Pons (tissue), 1 donor: ENCODE results near the gene GRK4.

ENCODE experiments used
- DNase-seq: peaks from one replicate; pipeline ENCODE4 v3.0.0-alpha.2; 2016; ENCODE audit warnings: low spot score

Gene GRK4

DNA sequence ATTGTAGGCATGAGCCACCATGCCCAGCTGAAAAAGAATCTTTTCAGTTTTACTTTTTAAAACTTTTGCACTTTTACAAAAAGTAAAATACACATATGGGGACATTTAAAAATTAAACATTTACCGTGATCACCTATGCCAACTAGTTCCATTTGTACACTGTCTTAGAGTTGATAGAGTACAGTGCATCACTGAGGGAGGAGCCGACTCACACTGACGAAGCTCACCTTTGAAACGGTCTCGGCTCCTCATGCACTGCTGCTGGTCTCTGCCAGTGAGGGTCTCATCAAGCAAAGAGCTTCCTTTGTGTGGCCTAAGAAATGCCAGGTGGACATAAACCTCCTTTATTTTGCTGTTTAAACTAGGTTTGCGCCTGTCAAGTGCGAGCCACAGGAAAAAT is 50.0 kb downstream of the GRK4 start:
- no peak for DNase-seq

DNA sequence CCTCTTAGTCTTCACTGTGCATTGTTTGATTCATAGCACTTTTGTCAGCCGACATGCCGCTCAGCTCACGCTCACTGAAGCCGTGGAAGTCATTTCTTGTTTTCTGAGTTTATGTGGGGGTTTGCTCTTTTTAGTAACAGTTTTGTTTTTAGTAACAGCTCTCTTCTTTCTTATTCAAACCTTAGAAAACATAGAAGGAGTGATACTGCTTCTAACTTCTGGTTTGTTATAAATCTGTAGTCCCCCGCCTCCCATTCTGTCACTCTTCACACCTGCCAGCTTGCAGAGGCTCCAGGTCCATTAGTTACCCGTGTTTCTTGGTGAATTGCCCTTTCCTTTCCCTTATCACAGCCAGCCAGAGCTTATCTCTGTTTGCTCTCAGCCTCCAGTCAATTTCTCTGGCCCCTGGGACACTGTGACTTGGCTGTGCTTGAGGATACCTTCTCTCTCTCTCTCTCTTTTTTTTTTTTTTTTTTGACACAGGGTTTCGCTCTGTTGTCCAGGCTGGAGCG is 50.5 kb downstream of the GRK4 start:
- no peak for DNase-seq

DNA sequence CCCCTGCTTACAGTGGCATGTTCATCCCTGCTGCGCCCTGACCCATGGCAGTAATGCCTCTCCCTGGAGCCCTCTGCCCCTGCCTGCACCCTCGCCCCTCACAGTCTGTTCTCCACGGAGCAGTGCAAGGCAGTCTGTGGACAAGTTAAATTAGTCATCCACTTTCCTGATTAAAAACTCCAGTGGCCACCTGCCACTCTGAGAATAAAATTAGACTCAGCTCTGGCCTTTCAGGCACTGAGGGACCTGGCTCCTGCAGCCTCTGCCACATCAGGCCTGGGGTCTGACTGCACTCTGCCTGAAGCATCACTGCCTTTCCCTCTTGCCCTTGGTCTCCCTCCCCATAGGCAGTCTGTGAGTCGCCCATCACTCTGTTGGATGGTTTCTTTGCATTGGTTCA is 53.6 kb downstream of the GRK4 start:
- DNase-seq: no peak

DNA sequence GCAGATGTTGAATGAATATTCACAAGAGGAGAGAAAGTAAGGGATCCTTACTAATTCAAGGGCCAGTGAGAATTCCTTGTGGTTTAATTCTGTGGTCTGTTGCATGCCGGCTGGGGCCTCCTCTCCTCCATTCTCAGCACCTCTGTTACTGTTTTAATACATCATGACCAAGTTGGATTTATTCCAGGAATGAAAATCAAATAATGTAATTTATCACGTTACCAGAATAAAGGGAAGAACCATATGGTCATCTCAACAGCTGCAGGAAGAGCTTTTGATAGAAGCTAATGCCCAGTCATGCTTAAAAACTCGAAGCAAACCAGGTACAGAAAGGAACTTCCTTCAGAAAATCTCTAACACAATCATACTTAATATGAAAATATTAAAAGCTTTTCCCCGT is 54.1 kb downstream of the GRK4 start:
- no peak for DNase-seq

DNA sequence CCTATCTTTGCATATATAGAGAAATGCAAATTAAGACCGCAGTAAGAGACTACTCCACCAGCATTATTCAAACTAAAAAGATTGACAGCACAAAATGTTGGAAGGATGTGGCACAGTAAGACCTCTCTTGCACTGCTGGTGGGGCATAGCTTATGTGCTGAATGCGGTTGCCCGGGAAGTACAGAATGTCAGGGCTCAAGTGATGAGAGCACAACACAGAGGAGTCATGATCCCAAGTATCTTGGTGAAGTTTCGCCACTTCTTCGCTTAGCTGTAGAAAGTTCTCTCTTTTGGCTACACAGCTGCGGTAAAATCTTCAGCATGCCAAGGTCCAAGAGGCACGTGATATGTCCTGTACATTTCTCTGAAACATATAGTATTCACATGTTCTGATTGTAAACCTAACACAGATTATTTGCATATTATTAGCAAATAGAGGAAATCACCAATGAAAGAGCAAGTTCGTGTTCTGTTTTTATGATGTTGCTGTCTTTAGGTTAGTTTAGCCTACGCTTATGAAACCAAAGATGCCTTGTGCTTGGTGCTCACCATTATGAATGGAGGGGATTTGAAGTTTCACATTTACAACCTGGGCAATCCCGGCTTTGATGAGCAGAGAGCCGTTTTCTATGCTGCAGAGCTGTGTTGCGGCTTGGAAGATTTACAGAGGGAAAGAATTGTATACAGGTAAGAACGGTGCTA is 55.9 kb downstream of the GRK4 start:
- no peak for DNase-seq

DNA sequence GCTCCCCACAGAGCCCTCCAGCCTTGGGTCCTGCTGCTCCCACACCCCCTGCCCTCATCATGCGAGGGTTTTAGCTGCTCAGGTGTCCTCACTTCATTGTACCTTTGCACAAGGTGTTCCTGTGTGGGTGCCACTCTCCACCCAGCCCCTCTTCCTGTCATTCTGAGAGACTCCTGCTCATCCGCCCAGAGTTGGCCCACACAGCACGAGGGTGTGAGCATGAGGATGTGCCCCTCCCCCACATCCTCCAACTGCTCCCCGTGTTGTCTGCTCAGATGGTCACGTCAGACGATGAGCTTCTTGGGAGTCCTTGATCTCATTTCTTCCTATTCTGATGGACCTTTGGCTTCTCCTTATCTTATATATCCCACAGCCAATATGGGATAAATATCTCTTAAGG is 57.8 kb downstream of the GRK4 start:
- DNase-seq: no peak

DNA sequence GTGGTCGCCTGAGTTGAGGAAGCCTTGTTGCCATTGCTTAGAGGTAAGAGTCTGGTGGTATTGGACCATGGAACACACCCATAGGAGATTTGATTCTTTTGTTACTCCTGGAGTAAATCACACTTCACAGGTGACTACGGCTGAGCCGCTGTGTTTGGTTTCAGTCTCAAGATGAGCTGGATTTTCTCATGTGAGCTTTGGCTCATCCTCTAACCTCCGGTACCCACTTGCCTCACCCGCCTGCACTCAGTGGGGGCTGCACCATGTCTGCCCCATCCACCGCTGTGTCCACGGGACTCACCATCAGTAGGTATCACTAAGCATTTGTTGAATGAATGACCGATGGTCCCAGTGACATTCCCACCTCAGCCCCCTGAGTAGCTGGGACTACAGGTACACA is 58.3 kb downstream of the GRK4 start:
- DNase-seq: no peak

DNA sequence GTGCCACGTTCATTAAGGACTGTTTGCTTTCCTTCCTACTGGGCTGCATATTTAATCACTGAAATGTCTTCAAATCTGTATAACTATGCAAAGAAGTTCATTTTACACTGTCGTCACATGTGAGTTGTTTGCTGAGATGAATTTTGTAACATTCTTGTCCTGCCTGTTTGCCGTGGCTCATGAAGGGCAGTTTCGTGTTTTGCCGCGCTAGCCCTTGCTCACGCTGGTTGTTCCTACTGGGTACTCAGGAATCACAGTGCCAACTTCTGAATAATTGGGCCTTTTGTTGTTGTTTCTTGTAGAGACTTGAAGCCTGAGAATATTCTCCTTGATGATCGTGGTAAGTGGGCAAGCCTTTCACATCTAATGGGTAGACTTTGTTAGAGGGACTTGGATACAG is 58.7 kb downstream of the GRK4 start:
- DNase-seq: no peak

DNA sequence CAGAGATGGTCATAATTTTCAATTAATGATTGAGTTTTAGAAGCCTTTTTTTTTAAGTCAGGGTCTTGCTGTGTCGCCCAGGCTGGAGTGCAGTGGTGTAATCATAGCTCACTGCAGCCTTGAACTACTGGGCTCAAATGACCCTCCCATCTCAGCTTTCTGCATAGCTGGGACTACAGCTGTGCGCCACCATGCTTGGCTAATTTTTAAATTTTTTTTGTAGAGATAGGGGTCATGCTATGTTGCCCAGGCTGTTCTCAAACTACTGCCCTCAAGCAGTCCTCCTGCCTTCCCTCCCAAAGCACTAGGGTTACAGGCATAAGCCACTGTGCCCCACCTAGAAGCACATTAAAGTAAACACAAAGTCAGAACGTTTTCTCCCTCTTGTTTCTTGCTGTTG is 59.3 kb downstream of the GRK4 start:
- DNase-seq: no peak

DNA sequence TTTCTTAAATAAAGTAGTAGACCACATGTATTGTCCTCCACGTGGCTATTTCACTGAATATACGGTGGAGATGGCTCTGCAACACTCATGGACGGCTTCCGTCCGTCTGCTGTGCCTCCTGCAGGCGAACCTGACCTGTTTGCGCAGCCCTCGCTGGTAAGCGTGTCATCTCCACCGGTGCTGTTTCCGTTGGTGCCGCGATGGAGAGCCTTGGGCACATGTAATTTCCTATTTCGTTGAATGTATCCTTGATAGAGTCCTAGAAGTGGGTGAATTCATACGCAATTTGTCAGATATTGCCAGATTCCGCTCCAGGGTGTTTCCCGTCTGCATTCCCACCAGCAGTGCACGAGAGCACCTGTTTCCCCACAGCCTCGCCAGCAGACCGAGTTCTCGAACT is 62.5 kb downstream of the GRK4 start:
- DNase-seq: no peak

DNA sequence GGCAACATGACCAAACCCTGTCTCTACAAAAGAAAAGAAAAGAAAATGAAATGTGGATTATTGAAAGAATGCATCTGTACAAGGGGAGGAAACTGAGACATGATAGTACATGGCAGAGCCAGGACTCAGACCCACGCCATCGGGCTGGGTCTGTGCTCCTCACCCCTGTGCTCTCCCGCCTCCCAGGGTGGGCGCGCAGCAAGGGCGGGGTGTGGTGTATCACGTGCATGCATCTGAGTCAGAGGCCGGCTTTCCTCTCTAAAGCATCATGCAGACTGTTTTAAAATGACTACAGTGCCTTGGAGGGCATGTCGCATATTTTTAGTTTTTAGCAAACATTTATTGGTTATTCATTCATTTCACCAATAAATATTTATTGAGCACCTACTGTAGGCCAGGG is 63.2 kb downstream of the GRK4 start:
- DNase-seq: no peak

DNA sequence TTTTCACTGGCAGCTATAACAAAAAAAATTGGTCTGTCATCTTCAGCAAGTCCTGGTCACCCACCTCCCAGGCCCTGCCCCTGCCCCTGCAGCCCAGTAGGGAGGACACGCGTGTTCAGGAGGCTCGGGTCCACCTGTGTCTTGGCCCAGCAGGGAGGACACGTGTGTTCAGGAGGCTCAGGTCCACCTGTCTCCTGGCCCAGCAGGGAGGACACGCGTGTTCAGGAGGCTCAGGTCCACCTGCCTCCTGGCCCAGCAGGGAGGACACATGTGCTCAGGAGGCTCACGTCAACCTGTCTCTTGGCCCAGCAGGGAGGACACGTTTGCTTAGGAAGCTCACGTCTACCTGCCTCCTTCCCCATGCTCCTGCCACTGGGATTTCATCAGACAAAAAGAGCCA is 66.1 kb downstream of the GRK4 start:
- no peak for DNase-seq

DNA sequence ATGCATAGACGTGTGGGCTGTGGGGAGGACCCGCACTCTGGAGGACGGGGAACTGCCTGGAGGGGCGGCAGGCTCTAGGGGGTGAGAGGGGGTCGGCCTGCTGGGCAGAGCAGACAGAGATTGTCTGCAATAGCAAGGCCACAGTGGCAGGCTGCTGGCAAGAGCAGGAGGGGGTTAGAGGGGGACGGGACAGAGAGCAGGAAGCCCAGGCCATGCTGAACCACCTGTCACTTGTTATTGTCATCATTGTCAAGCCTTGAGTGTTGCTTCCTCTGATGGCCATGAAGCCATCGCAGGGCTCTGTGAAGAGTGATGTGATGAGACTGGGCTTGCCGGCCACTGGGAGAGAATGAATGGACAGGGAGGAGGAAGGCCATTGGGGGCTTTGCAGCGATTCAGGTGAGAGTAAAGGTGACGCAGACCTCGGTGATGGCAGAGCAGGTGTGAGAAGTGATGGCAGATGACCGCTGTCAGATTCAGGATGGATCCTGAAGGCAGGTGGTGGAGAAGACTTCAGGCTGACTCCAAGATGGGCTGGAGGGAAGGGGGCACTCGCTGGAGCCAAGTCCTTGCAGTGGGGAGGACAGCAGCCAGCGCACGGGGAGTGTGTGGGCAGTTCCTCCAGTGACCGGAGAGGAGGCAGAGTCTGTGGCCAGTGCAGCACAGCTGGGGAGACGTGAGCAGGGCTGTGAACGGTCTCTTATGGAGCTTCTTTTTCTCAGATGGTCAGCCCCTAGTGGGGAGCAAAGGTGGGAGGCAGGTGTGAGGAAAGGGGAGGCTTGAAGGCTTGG is 67.4 kb downstream of the GRK4 start:
- DNase-seq: no peak

DNA sequence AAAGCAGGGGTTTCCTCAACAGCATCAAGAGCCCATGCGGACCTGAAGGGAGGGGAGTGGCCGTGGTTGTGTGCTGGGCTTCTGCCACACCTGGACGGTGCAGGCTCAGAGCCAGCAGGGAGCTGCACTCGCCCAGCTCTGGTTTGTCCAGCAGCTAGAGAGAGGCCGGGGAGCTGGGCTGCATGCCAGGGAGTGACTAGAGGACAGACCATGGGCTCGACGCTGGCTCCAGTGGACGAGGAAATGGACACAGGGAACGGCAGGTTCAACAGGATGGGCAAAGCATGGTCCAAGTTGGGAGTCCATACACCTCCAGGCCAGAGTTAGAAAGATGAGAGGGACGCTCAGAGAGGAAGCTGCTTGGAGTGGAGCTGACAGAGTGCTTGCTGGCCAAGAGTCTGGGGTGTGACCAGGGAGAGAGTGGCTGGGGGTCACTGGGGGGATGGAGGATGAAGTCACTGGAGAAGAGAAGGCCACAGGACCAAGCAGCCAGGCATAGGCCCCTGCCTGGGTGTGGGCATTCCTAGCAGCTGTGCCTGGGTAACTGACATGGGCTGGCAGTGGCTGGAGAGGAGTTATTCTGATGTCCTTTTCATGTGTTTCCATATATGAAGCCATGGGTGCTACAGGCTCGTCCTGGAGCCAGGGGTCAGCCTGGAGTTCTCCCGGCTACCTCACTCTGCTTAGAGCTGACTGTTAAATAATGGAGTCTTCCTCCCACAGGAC is 68.1 kb downstream of the GRK4 start:
- no peak for DNase-seq

DNA sequence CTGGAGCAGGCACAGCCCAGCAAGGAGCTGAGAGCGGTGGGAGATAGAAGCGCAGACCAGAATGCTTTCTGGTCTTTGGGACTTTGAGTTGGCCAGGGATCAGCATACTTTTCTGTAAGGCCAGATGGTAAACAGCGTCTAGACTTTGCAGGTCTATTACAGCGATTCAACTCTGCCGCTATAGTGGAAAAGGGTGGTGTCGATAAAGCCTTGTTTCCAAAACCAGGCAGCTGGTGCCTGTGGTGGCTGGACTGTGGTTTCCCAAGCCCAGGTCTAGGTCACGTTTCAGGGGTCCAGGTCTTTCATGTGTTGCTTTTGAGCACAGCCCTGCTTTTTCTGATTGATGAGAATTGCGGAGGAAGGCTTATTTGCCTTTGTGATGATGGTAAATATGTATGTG is 70.9 kb downstream of the GRK4 start:
- no peak for DNase-seq

DNA sequence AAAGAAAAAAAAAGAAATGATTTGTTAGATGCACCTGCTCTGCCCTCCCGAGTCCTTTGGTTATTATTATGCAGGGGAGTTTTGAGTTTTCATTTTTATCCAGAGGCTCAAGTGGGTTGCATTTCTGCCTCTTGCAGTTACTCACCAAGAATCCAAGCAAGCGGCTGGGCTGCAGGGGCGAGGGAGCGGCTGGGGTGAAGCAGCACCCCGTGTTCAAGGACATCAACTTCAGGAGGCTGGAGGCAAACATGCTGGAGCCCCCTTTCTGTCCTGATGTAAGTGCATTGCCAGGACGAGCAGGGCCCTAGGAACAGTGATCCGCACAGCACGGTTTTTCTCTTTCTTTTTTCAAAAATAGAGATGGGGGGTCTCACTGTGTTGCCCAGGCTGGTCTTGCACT is 71.9 kb downstream of the GRK4 start:
- no peak for DNase-seq

DNA sequence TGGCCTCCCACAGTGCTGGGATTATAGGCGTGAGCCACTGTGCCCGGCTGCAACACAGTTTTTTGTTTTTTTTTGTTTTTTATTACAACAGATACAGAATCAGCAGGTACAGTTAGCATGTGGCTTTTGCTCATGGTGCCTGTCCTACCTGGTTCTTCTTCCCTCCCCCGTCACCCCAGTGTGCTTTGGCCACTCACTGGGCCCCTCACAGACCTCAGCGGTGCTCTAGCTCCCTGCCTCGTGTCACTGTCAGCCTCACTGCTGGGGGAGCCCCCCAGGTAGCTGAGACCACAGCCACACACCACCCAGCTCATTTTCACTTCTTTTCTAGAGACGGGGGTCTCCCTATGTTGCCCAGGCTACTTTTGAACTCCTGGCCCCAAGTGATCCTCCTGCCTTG is 72.3 kb downstream of the GRK4 start:
- DNase-seq: no peak

DNA sequence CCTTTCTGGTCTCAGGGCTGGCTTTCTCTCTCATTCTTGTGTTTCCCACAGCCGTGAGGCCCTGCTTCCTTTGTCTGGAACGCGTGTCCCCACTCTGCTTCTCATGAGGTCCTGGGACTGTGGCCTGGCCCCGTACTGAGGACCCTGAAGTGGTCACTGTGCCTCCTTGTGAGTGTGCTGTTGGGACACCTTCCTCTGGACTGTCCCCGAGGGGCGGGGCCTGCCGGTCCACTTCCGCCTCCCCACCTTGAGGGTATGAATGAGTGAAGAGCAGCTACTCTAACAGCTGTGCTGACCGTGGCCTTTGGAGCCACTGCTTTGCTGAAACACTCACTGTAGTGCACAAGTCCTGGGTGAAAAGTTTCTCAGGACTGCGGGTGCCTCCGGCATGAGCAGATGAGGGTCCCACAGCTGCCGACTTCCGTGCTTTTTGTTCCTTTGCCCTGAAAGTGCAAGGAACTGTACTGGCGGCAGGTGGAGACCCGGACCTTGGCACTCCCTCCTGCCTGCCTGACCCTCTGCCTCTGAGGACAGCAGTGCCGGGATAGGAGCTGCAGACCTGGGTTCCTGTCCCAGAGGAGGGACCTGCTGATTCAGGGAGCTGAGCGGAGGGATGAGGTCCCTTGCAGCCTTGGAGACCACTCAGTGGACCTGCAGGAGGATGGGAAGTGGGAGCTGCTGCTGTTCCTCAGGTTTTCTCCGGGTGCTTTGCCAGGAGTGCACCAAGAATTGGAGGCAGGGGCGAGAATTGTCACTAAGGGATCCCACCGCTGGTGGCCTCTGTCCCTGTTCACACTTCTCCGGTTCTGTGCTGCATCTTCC is 73.0 kb downstream of the GRK4 start:
- DNase-seq: no peak

DNA sequence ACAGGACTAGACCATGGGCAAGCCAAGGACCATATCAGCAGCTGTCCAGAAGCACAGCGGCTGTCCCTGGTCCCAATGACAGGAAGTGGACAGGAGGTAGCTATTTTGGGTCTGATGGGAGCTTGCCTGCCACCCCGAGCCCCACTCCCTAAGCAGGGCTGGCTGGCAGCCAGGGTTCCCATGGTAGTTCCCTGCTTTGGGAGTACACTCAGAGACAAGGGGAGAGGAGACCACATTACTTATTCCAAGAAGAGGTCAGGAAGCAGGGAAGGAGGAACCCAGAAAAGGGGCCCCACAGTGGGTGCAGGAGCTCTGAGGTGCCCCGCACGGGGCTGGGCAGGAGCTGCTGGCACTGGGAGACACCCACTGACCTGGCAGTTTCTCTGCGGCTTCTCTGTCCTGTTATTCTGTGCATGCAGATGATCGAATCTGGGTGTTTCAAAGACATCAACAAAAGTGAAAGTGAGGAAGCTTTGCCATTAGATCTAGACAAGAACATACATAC is 74.6 kb downstream of the GRK4 start:
- no peak for DNase-seq

DNA sequence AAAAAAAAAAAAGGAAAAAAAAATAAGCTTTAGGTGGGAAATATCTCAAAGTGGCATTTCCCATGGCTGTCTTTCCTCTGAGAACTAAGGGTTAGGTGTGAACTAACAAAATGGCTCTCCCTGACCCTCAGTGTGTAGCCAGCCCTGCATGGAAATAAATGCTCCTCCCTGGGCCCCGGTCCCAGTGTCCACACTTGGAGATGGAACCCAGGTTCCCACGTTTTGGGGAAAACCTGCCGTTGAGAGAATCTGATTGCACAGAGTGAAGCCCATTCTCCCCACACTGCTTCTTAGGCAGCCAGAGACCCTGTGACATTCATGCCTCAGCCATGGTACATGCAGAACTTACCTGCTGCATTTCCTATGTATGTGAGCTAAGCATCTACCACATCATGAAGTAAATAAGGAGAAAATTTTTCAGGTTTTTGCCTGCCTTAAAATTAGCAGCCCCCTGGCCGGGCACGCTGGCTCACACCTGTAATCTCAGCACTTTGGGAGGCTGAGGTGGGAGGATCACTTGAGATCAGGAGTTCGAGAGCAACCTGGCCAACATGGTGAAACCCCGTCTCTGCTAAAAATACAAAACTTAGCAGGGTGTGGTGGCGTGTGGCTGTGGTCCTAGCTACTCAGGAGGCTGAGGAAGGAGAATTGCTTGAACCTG is 76.5 kb downstream of the GRK4 start:
- no peak for DNase-seq

DNA sequence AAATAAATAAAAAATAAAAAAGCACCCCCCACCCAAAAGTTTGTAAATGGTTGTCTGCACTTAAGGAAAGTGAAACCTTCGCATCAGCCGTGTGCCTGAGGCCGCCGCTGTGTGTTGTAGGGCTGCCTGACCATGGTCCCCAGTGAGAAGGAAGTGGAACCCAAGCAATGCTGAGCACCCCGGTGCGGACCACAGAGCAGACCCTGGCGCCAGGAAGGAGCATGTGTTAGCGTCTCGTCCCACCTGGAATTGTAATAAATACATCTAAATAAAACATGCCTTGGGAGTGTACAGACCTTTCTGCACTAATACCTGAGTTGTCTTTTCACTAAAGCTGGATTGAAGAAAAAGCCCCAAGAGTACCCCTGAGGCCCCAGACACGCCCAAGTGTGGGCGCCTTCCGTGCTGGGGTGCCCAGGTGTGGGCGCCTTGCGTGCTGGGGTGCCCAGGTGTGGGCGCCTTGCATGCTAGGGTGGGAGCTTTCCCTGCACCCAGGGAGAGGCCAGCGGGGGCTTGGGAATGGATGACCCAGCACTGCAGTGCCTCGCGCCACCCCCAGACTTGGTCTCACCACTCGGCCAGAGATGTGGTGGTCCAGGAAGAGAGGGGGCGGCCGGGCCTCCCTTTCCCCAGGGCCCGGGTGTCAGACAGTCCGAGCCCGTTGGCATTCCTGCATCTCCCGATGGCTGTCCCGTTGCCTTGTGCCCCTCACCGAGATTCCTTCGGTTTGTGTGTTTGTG is 77.3 kb downstream of the GRK4 start:
- DNase-seq: no peak
